WTC11 (cell line): ENCODE data around the gene SLC16A7. TPM values are rescaled to one million over a fixed set of nuclear protein-coding genes. Genes with fewer than 3 reads are reported as not detected.

Experiments used
- ATAC-seq: fragments of 200-7000 bp; cut with Tn5 transposase; 2 replicates; pipeline ENCODE4 v1.10.0; 2021; ENCODE audit warnings: mild to moderate bottlenecking, moderate library complexity
- CTCF ChIA-PET: fragments of 300-600 bp; sonication (Branson Sonifier 250); formaldehyde crosslinking; loops from one replicate; lab custom pipeline; 2021; ENCODE audit warnings: antibody characterized with exemption; lab: Charles Lee
- POLR2A ChIA-PET: fragments of 350-600 bp; sonication (Branson Sonifier 250); formaldehyde crosslinking; loops from one replicate; lab custom pipeline; 2021; ENCODE audit warnings: antibody characterized with exemption; lab: Charles Lee
- DNase-seq: peaks from one replicate; pipeline ENCODE4 v3.0.0; 2021; ENCODE audit warnings: low spot score
- H3K27ac Mint-ChIP-seq: 2 replicates; pipeline ENCODE4 v1.8.0; 2021; ENCODE audit warnings: mixed read lengths
- H3K27me3 Mint-ChIP-seq: 2 replicates; pipeline ENCODE4 v1.8.0; 2021; ENCODE audit warnings: low read depth, mild to moderate bottlenecking, moderate library complexity, mixed read lengths
- H3K36me3 Mint-ChIP-seq: 2 replicates; pipeline ENCODE4 v1.8.0; 2021; ENCODE audit warnings: mixed read lengths
- H3K4me1 Mint-ChIP-seq: 2 replicates; pipeline ENCODE4 v1.8.0; 2022; ENCODE audit warnings: mixed read lengths
- H3K4me3 Mint-ChIP-seq: 2 replicates; pipeline ENCODE4 v1.8.0; 2021; ENCODE audit warnings: mild to moderate bottlenecking, moderate library complexity, mixed read lengths
- H3K9me3 Mint-ChIP-seq: 2 replicates; pipeline ENCODE4 v1.8.0; 2021; ENCODE audit warnings: mixed read lengths
- AR ChIP-seq: fragments of 250-450 bp; sonication (Bioruptor Pico); IDR thresholded peaks from 2 replicates; pipeline ENCODE4 v1.9.0; 2021; ENCODE audit warnings: mild to moderate bottlenecking
- CBFB ChIP-seq: sonication (generic); formaldehyde crosslinking; IDR thresholded peaks from 2 replicates; pipeline ENCODE4 v1.8.1; 2022; ENCODE audit warnings: mild to moderate bottlenecking, low read depth, missing genetic modification reagents
- CREB1 ChIP-seq: sonication (generic); formaldehyde crosslinking; IDR thresholded peaks from 2 replicates; pipeline ENCODE4 v1.8.0; 2023; ENCODE audit warnings: mild to moderate bottlenecking, missing genetic modification reagents
- E2F5 ChIP-seq: sonication (generic); formaldehyde crosslinking; IDR thresholded peaks from 2 replicates; pipeline ENCODE4 v1.8.1; 2022; ENCODE audit warnings: mild to moderate bottlenecking, moderate library complexity, missing genetic modification reagents
- ETV6 ChIP-seq: sonication (generic); formaldehyde crosslinking; IDR thresholded peaks from 2 replicates; pipeline ENCODE4 v1.8.1; 2022; ENCODE audit warnings: mild to moderate bottlenecking, missing genetic modification reagents
- FOXP1 ChIP-seq: sonication (generic); formaldehyde crosslinking; IDR thresholded peaks from 2 replicates; pipeline ENCODE4 v1.8.0; 2022; ENCODE audit warnings: missing genetic modification reagents, mild to moderate bottlenecking, moderate library complexity, borderline replicate concordance
- IRF1 ChIP-seq: sonication (generic); formaldehyde crosslinking; IDR thresholded peaks from 2 replicates; pipeline ENCODE4 v1.8.0; 2023; ENCODE audit warnings: missing genetic modification reagents
- IRF2 ChIP-seq: sonication (generic); formaldehyde crosslinking; IDR thresholded peaks from 2 replicates; pipeline ENCODE4 v1.8.0; 2022; ENCODE audit warnings: low read depth, missing genetic modification reagents, borderline replicate concordance
- NR2C2 ChIP-seq: sonication (generic); formaldehyde crosslinking; IDR thresholded peaks from 2 replicates; pipeline ENCODE4 v1.8.0; 2022; ENCODE audit warnings: mild to moderate bottlenecking, missing genetic modification reagents
- RELA ChIP-seq: sonication (generic); formaldehyde crosslinking; IDR thresholded peaks from 2 replicates; pipeline ENCODE4 v1.8.1; 2022; ENCODE audit warnings: missing genetic modification reagents, mild to moderate bottlenecking, borderline replicate concordance
- SP1 ChIP-seq: sonication (generic); formaldehyde crosslinking; conservative IDR thresholded peaks from 2 replicates; pipeline ENCODE4 v1.8.1; 2022; ENCODE audit warnings: missing genetic modification reagents
- TEAD1 ChIP-seq: sonication (generic); formaldehyde crosslinking; IDR thresholded peaks from 2 replicates; pipeline ENCODE4 v1.8.0; 2022; ENCODE audit warnings: mild to moderate bottlenecking, missing genetic modification reagents
- ZBTB21 ChIP-seq: sonication (generic); formaldehyde crosslinking; IDR thresholded peaks from 2 replicates; pipeline ENCODE4 v1.8.1; 2023; ENCODE audit warnings: mild to moderate bottlenecking, missing genetic modification reagents, borderline replicate concordance
- ZNF317 ChIP-seq: sonication (generic); formaldehyde crosslinking; IDR thresholded peaks from 2 replicates; pipeline ENCODE4 v1.8.1; 2023; ENCODE audit warnings: low read depth, mild to moderate bottlenecking, moderate library complexity, missing genetic modification reagents, borderline replicate concordance
- total RNA-seq: library from RNA; stranded (reverse); gene quantifications from 3 replicates; pipeline ENCODE4 v1.2.3, GENCODE V29; 2021
- TF ChIP-seq, protein P1 (sequence below): sonication (generic); formaldehyde crosslinking; IDR thresholded peaks from 2 replicates; pipeline ENCODE4 v1.8.1; 2023; ENCODE audit warnings: mild to moderate bottlenecking, missing genetic modification reagents
- TF ChIP-seq, protein P2 (sequence below): fragments of 250-450 bp; sonication (Bioruptor Pico); IDR thresholded peaks from 2 replicates; pipeline ENCODE4 v1.9.0; 2021; ENCODE audit warnings: moderate library complexity, mild to moderate bottlenecking, inconsistent platforms, borderline replicate concordance
- TF ChIP-seq, protein P3 (sequence below): sonication (generic); formaldehyde crosslinking; conservative IDR thresholded peaks from 2 replicates; pipeline ENCODE4 v1.8.1; 2023; ENCODE audit warnings: mild to moderate bottlenecking, low read depth, missing genetic modification reagents, moderate library complexity
- TF ChIP-seq, protein P4 (sequence below): sonication (generic); formaldehyde crosslinking; IDR thresholded peaks from 2 replicates; pipeline ENCODE4 v1.8.0; 2022; ENCODE audit warnings: mild to moderate bottlenecking, missing genetic modification reagents
- TF ChIP-seq, protein P5 (sequence below): sonication (generic); formaldehyde crosslinking; IDR thresholded peaks from 2 replicates; pipeline ENCODE4 v1.8.0; 2023; ENCODE audit warnings: mild to moderate bottlenecking, missing genetic modification reagents

Gene SLC16A7
- total RNA-seq, 1 experiment from 2014 or later: 3.4 TPM

DNA sequence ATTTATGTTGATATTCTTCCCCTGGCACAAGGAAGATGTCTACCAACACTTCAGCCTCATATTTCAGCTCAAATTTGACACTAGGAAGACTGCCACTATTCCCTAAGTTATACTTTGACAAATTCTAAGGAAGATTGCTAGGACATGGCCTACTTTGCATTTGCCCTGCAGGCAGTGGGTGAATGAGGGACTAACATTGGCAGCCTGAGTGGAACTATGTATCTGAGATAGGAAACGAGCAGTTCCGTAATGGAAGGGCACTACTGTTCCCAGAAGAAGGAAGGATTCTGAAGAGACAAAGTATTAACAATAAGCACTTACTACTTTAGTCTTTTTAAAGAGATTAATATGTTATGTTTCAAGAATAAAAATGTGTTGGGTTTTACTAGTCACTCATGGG, 115.1 kb downstream of the SLC16A7 start (continued):
- TF ChIP-seq, protein P1, sequence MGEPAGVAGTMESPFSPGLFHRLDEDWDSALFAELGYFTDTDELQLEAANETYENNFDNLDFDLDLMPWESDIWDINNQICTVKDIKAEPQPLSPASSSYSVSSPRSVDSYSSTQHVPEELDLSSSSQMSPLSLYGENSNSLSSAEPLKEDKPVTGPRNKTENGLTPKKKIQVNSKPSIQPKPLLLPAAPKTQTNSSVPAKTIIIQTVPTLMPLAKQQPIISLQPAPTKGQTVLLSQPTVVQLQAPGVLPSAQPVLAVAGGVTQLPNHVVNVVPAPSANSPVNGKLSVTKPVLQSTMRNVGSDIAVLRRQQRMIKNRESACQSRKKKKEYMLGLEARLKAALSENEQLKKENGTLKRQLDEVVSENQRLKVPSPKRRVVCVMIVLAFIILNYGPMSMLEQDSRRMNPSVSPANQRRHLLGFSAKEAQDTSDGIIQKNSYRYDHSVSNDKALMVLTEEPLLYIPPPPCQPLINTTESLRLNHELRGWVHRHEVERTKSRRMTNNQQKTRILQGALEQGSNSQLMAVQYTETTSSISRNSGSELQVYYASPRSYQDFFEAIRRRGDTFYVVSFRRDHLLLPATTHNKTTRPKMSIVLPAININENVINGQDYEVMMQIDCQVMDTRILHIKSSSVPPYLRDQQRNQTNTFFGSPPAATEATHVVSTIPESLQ (CRISPR knock-in tag): no peak
- TF ChIP-seq AR (CRISPR knock-in tag): no peak
- no peak for TF ChIP-seq SP1 (CRISPR knock-in tag)
- no peak for TF ChIP-seq CBFB (CRISPR knock-in tag)
- no peak for TF ChIP-seq IRF2 (CRISPR knock-in tag)

- H3K4me3 Mint-ChIP-seq: no peak overlapping the region
- POLR2A ChIA-PET: no interaction called here
- CTCF ChIA-PET: no interaction called here
- no peak for DNase-seq
- ATAC-seq: no peak
- H3K36me3 Mint-ChIP-seq: no peaks in the 10 kb centered on the region
- H3K27me3 Mint-ChIP-seq: no peaks in the 10 kb centered on the region
- no peak overlapping the region for H3K27ac Mint-ChIP-seq
- peaks cover 6% of the 10 kb centered on the region; the same call in 1 of the 2 replicates for H3K9me3 Mint-ChIP-seq
- H3K4me1 Mint-ChIP-seq: no peaks in the 10 kb centered on the region
- TF ChIP-seq E2F5 (CRISPR knock-in tag) (no peak), TEAD1 (no peak), ZNF317 (CRISPR knock-in tag) (no peak), RELA (CRISPR knock-in tag) (no peak), NR2C2 (no peak), ETV6 (CRISPR knock-in tag) (no peak), ZBTB21 (CRISPR knock-in tag) (no peak), FOXP1 (CRISPR knock-in tag) (no peak), CREB1 (CRISPR knock-in tag) (no peak), IRF1 (no peak)
- TF ChIP-seq, protein P2, sequence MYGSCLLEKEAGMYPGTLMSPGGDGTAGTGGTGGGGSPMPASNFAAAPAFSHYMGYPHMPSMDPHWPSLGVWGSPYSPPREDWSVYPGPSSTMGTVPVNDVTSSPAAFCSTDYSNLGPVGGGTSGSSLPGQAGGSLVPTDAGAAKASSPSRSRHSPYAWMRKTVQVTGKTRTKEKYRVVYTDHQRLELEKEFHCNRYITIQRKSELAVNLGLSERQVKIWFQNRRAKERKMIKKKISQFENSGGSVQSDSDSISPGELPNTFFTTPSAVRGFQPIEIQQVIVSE (CRISPR knock-in tag): no peak
- TF ChIP-seq, protein P1 (CRISPR knock-in tag): no peak
- TF ChIP-seq, protein P3, sequence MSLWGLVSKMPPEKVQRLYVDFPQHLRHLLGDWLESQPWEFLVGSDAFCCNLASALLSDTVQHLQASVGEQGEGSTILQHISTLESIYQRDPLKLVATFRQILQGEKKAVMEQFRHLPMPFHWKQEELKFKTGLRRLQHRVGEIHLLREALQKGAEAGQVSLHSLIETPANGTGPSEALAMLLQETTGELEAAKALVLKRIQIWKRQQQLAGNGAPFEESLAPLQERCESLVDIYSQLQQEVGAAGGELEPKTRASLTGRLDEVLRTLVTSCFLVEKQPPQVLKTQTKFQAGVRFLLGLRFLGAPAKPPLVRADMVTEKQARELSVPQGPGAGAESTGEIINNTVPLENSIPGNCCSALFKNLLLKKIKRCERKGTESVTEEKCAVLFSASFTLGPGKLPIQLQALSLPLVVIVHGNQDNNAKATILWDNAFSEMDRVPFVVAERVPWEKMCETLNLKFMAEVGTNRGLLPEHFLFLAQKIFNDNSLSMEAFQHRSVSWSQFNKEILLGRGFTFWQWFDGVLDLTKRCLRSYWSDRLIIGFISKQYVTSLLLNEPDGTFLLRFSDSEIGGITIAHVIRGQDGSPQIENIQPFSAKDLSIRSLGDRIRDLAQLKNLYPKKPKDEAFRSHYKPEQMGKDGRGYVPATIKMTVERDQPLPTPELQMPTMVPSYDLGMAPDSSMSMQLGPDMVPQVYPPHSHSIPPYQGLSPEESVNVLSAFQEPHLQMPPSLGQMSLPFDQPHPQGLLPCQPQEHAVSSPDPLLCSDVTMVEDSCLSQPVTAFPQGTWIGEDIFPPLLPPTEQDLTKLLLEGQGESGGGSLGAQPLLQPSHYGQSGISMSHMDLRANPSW (CRISPR knock-in tag): no peak
- TF ChIP-seq, protein P4, sequence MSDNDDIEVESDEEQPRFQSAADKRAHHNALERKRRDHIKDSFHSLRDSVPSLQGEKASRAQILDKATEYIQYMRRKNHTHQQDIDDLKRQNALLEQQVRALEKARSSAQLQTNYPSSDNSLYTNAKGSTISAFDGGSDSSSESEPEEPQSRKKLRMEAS (CRISPR knock-in tag): no peak
- TF ChIP-seq, protein P5, sequence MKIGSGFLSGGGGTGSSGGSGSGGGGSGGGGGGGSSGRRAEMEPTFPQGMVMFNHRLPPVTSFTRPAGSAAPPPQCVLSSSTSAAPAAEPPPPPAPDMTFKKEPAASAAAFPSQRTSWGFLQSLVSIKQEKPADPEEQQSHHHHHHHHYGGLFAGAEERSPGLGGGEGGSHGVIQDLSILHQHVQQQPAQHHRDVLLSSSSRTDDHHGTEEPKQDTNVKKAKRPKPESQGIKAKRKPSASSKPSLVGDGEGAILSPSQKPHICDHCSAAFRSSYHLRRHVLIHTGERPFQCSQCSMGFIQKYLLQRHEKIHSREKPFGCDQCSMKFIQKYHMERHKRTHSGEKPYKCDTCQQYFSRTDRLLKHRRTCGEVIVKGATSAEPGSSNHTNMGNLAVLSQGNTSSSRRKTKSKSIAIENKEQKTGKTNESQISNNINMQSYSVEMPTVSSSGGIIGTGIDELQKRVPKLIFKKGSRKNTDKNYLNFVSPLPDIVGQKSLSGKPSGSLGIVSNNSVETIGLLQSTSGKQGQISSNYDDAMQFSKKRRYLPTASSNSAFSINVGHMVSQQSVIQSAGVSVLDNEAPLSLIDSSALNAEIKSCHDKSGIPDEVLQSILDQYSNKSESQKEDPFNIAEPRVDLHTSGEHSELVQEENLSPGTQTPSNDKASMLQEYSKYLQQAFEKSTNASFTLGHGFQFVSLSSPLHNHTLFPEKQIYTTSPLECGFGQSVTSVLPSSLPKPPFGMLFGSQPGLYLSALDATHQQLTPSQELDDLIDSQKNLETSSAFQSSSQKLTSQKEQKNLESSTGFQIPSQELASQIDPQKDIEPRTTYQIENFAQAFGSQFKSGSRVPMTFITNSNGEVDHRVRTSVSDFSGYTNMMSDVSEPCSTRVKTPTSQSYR: no peak
These were observed 119.6 kb downstream of the SLC16A7 start for GRCh38 chr12:59715434-59715833.
